GM10248 (cell line): ENCODE measurements around the gene ACTMAP.

Experiments used
- CTCF ChIA-PET: fragments of 300-600 bp; sonication (Branson Sonifier 250); formaldehyde crosslinking; extraction: SDS; loops from one replicate; lab custom pipeline; 2021; ENCODE audit warnings: antibody characterized with exemption; lab: Yijun Ruan, JAX
- POLR2A ChIA-PET: fragments of 350-650 bp; sonication (Branson Sonifier 250); formaldehyde crosslinking; extraction: SDS; loops from one replicate; lab custom pipeline; 2020; ENCODE audit warnings: antibody characterized with exemption; lab: Yijun Ruan, JAX
- DNase-seq: peaks from one replicate; pipeline ENCODE4 v3.0.0; 2012; ENCODE audit errors: extremely low spot score
- TF ChIP-seq, protein P1 (sequence below): IDR thresholded peaks from 2 replicates; pipeline ENCODE4 v1.5.1; 2012; ENCODE audit warnings: mild to moderate bottlenecking, low read depth; ENCODE audit errors: extremely low read depth, missing control alignments, control extremely low read depth

The ACTMAP gene

DNA sequence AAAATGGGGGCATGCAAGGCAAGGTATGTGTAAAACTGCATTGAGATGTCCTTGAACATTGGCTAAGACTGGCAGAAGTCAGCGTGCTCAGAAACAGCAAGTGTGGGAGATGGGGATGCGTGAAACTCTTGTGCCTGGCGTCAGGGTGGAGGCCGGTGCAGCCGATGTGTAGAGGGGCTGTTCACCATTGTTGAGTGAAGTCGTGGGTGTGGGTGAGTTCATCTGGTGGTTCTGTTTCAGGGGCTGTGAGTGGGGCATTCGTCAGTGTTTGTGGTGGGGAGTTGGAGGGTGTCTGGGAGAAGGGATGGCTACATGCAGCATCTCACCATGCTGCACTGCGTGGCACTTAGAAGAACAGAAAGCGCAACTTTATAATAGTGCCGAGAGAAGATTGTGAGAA, 13.7 kb upstream of the ACTMAP start:
- no peak for DNase-seq
- TF ChIP-seq, protein P1, sequence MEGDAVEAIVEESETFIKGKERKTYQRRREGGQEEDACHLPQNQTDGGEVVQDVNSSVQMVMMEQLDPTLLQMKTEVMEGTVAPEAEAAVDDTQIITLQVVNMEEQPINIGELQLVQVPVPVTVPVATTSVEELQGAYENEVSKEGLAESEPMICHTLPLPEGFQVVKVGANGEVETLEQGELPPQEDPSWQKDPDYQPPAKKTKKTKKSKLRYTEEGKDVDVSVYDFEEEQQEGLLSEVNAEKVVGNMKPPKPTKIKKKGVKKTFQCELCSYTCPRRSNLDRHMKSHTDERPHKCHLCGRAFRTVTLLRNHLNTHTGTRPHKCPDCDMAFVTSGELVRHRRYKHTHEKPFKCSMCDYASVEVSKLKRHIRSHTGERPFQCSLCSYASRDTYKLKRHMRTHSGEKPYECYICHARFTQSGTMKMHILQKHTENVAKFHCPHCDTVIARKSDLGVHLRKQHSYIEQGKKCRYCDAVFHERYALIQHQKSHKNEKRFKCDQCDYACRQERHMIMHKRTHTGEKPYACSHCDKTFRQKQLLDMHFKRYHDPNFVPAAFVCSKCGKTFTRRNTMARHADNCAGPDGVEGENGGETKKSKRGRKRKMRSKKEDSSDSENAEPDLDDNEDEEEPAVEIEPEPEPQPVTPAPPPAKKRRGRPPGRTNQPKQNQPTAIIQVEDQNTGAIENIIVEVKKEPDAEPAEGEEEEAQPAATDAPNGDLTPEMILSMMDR = no peak
- ChIA-PET POLR2A (no interaction called here), CTCF (interaction anchor here (1.1 kb wide), 1 partner anchor 10 kb away, joined by 3 read pairs; no protein-coding TSS in a partner anchor)

DNA sequence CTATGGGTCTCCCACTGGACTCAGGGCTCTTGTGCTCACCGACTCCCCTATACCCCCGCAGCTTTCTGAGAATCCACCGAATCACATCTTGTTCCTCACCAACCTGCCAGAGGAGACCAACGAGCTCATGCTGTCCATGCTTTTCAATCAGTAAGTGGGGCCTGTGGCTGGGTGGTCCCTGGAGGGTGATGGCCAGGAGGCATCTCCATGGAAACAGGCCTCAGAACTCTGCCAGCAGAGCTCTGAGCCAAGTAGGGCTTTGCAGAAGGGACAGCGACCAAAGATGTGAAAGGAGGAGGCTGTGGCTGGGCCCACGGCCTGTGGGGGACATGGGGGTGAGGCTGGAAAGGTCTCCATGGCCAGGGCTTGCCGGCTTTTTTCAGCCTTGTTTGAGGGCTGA, 13.2 kb upstream of the ACTMAP start:
- TF ChIP-seq, protein P1 = no peak
- no peak for DNase-seq
- CTCF ChIA-PET = interaction anchor here (1.1 to 1.7 kb wide), 2 partner anchors 9 to 129 kb away, joined by 3 to 5 read pairs; no protein-coding TSS in a partner anchor
- POLR2A ChIA-PET = interaction anchor here (0.5 kb wide), 1 partner anchor 31 kb away, joined by 5 read pairs; no protein-coding TSS in a partner anchor

DNA sequence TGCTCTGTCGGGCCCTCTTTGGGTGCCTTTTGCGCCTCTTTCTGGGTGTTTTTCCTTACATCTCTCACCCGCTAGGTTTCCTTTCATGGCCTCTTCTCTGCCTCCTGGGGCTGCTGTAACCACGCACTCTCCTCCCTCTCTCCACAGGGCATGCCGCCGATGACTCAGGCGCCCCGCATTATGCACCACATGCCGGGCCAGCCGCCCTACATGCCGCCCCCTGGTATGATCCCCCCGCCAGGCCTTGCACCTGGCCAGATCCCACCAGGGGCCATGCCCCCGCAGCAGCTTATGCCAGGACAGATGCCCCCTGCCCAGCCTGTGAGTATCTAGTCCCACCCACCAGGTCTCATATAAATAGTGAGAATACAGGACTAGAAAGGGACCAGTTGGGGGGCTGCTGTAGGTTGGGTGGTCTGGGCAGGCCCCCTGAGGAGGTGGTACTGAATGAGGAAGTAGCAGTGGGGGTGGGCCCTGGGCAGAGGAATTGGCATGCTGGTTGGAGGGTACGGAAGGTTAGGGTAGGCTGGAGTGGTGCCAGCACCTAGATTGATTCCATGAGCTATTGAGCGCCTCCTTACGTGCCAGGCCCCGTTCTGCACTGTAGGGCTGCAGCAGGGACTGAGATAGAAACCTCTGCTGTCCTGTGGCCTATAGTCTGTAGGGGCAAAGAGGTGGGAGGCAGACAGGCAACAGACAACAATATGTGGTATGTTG, 12.6 kb upstream of the ACTMAP start:
- POLR2A ChIA-PET = interaction anchor here (0.5 kb wide), 1 partner anchor 31 kb away, joined by 5 read pairs; no protein-coding TSS in a partner anchor
- TF ChIP-seq, protein P1 = no peak
- CTCF ChIA-PET = interaction anchor here (1.1 to 1.7 kb wide), 2 partner anchors 9 to 128 kb away, joined by 3 to 5 read pairs; no protein-coding TSS in a partner anchor
- no peak for DNase-seq

DNA sequence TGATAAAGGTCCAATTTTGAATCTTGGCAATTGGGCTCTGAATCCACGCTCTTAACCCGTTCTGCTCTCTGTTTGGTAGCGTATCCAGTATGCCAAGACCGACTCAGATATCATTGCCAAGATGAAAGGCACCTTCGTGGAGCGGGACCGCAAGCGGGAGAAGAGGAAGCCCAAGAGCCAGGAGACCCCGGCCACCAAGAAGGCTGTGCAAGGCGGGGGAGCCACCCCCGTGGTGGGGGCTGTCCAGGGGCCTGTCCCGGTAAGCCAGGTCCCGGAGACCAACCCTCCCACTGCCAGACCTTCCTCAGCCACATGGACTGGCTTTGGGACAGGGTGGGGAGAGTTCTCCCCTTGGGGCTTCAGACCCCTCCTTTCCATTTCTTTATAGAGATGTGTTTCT, 9.1 kb upstream of the ACTMAP start:
- CTCF ChIA-PET = interaction anchor here (1.5 to 1.6 kb wide), 2 partner anchors 19 to 47 kb away, joined by 5 to 6 read pairs; partner anchors contain the start of gene RAB4B
- no peak for DNase-seq
- TF ChIP-seq, protein P1 = no peak
- POLR2A ChIA-PET = interaction anchor here (0.7 kb wide), 1 partner anchor 9 kb away, joined by 5 read pairs; no protein-coding TSS in a partner anchor

DNA sequence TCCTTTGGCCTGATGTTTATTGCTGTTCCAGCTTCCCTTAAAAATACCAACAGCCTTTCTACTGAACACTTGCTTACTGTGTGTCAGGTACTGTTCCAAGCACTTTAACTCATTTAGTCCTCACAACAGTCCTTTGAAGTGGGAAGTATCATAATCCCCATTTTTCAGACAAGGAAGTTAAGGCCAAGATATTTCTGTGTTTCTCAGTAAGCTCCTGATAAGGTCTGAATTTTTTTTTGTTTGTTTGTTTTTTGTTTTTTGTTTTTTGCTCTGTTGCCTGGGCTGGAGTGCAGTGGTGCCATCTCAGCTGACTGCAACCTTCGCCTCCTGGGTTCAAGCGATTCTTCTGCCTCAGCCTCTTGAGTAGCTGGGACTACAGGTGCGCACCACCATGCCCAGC, 8.2 kb upstream of the ACTMAP start:
- TF ChIP-seq, protein P1 = no peak
- POLR2A ChIA-PET = interaction anchor here (1.2 kb wide), 1 partner anchor 40 kb away, joined by 3 read pairs; the partner anchor contains the start of gene EGLN2
- no peak for DNase-seq
- CTCF ChIA-PET = interaction anchor here (0.9 to 1.6 kb wide), 3 partner anchors 13 to 95 kb away, joined by 3 to 5 read pairs (median 4); no protein-coding TSS in a partner anchor

DNA sequence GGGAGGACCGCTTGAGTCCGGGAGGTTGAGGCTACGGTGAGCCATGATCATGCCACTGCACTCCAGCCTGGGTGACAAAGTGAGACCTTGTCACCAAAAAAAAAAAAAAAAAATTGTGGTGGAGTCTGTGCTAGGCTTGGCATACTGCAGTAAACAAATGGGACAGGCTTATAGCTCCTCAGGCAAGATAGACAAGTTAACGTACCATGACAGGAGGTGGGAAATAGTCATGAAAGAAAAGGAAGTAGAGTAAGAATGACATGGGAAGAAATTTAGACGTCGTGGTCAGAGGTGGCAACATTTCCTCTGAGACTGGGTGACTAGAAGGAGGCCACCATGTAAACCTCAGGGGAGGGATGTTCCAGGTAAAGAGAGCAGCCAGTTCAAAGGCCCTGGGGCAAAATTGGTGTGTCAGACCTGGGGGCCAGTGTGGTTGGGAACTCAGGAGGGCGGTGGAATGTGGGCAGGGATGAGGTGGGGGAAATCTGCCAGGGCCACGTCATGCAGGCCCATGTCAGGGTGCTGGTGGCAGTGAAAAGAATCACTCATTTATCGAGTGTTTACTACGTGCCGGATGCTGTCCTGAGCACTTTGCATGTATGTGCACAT, 6.3 kb upstream of the ACTMAP start:
- TF ChIP-seq, protein P1 = no peak
- ChIA-PET CTCF (interaction anchor here (1.0 to 1.5 kb wide), 3 partner anchors 10 to 22 kb away, joined by 3 read pairs; partner anchors contain the start of gene RAB4B), POLR2A (interaction anchor here (0.7 kb wide), 1 partner anchor 29 kb away, joined by 4 read pairs; no protein-coding TSS in a partner anchor)
- no peak for DNase-seq
